Hepatocyte (in vitro differentiated cells): ENCODE results near the gene CMKLR1. TPM values are rescaled to one million over a fixed set of nuclear protein-coding genes. Genes with fewer than 3 reads are reported as not detected.

Experiments used
- DNase-seq: peaks from one replicate; pipeline ENCODE4 v3.0.0-alpha.2; 2016; ENCODE audit warnings: low spot score
- H2AFZ ChIP-seq: fragments of 200-600 bp; sonication (generic); 2 replicates; pipeline ENCODE4 v1.6.0; 2016; ENCODE audit warnings: antibody characterized with exemption, mild to moderate bottlenecking
- H3K27ac ChIP-seq: fragments of 200-600 bp; sonication (generic); 2 replicates; pipeline ENCODE4 v1.5.1; 2016; ENCODE audit warnings: mild to moderate bottlenecking
- H3K27me3 ChIP-seq: fragments of 200-600 bp; sonication (generic); 2 replicates; pipeline ENCODE4 v1.6.1; 2016
- H3K36me3 ChIP-seq: fragments of 200-600 bp; sonication (generic); replicated peaks from 2 replicates; pipeline ENCODE4 v1.5.1; 2016; ENCODE audit warnings: low read depth; ENCODE audit not compliant: insufficient read depth
- H3K4me1 ChIP-seq: fragments of 200-600 bp; sonication (generic); 2 replicates; pipeline ENCODE4 v1.5.1; 2016; ENCODE audit warnings: mild to moderate bottlenecking, moderate library complexity; ENCODE audit not compliant: insufficient read depth
- H3K4me2 ChIP-seq: fragments of 200-600 bp; sonication (generic); 2 replicates; pipeline ENCODE4 v1.6.0; 2016
- H3K4me3 ChIP-seq: fragments of 200-600 bp; sonication (generic); 2 replicates; pipeline ENCODE4 v1.5.1; 2016; ENCODE audit warnings: mild to moderate bottlenecking
- H3K79me2 ChIP-seq: fragments of 200-600 bp; sonication (generic); 2 replicates; pipeline ENCODE4 v1.6.0; 2017; ENCODE audit warnings: mild to moderate bottlenecking
- H3K9me2 ChIP-seq: fragments of 200-600 bp; sonication (generic); replicated peaks from 2 replicates; pipeline ENCODE4 v1.6.0; 2017; ENCODE audit warnings: mild to moderate bottlenecking; ENCODE audit not compliant: insufficient read depth
- H3K9me3 ChIP-seq: fragments of 200-600 bp; sonication (generic); 2 replicates; pipeline ENCODE4 v1.5.1; 2016; ENCODE audit warnings: low read depth, mild to moderate bottlenecking
- H4K20me1 ChIP-seq: fragments of 200-600 bp; sonication (generic); 2 replicates; pipeline ENCODE4 v1.6.0; 2016; ENCODE audit warnings: mild to moderate bottlenecking; ENCODE audit not compliant: insufficient read depth, poor library complexity, severe bottlenecking
- CTCF ChIP-seq: fragments of 200-600 bp; sonication (generic); IDR thresholded peaks from 2 replicates; pipeline ENCODE4 v1.5.1; 2016; ENCODE audit warnings: antibody characterized with exemption, mild to moderate bottlenecking; ENCODE audit not compliant: poor library complexity
- EZH2 ChIP-seq: fragments of 200-600 bp; sonication (generic); IDR thresholded peaks from 2 replicates; pipeline ENCODE4 v1.6.1; 2016; ENCODE audit warnings: antibody characterized with exemption, mild to moderate bottlenecking, borderline replicate concordance
- EZH2phosphoT487 ChIP-seq: fragments of 200-600 bp; sonication (generic); IDR thresholded peaks from one replicate; pipeline ENCODE4 v1.6.1; 2018; ENCODE audit warnings: antibody characterized with exemption, mild to moderate bottlenecking, low read depth, moderate library complexity; ENCODE audit not compliant: unreplicated experiment, severe bottlenecking
- WGBS: methylation state at CpG from one replicate; pipeline ENCODE4 v1.1.6; 2016; ENCODE audit warnings: low lambda C conversion rate; ENCODE audit errors: missing lambda C conversion rate; 5-methylcytosine and 5-hydroxymethylcytosine counted together
- polyA plus RNA-seq: library from polyadenylated mRNA; unstranded; fragments of >200 nt; fragmentation: Nextera tagmentation; extraction: Ambion mirVana; gene quantifications from 2 replicates; pipeline ENCODE4 v1.2.1, GENCODE V29; 2016
- total RNA-seq: library from RNA; depleted of rRNA; stranded (reverse); fragments of >200 nt; gene quantifications from 2 replicates; pipeline ENCODE4 v1.2.3, GENCODE V29; 2014

The CMKLR1 gene
- total and polyA plus RNA-seq, 2 experiments from 2014 or later = 2.2 to 3.1 TPM

- H3K9me3 ChIP-seq = no peaks in the 10 kb centered on the region
- H3K4me3 ChIP-seq = no peak overlapping the region
- DNase-seq = no peak
- TF ChIP-seq CTCF (no peak), EZH2phosphoT487 (no peak), EZH2 (no peak)
- no peaks in the 10 kb centered on the region for H3K79me2 ChIP-seq
- H3K4me2 ChIP-seq = no peak overlapping the region
- no peaks in the 10 kb centered on the region for H3K36me3 ChIP-seq
- no peaks in the 10 kb centered on the region for H3K4me1 ChIP-seq
- no peaks in the 10 kb centered on the region for H3K27me3 ChIP-seq
- no peak overlapping the region for H3K27ac ChIP-seq
- 76% methylated on average over 2 of the region's 2 CpGs for WGBS
- no peaks in the 10 kb centered on the region for H4K20me1 ChIP-seq
- no peak overlapping the region for H2AFZ ChIP-seq
- H3K9me2 ChIP-seq = no peaks in the 10 kb centered on the region
These were observed 68.3 kb downstream of the CMKLR1 start for GRCh38 chr12:108270849-108271143.

GRCh38 chr12:108270035-108270848 is 68.9 kb downstream of the CMKLR1 start:
- no peaks in the 10 kb centered on the region for H3K4me1 ChIP-seq
- H2AFZ ChIP-seq = no peak overlapping the region
- H3K79me2 ChIP-seq = no peaks in the 10 kb centered on the region
- TF ChIP-seq EZH2 (no peak), EZH2phosphoT487 (no peak), CTCF (no peak)
- no peaks in the 10 kb centered on the region for H4K20me1 ChIP-seq
- 53% methylated on average over 2 of the region's 2 CpGs for WGBS
- no peak overlapping the region for H3K27ac ChIP-seq
- H3K27me3 ChIP-seq = no peaks in the 10 kb centered on the region
- no peak for DNase-seq
- H3K36me3 ChIP-seq = no peaks in the 10 kb centered on the region
- no peak overlapping the region for H3K4me3 ChIP-seq
- H3K4me2 ChIP-seq = no peak overlapping the region
- H3K9me2 ChIP-seq = no peaks in the 10 kb centered on the region
- H3K9me3 ChIP-seq = no peaks in the 10 kb centered on the region

- H3K9me2 ChIP-seq = no peaks in the 10 kb centered on the region
- no peak for DNase-seq
- TF ChIP-seq EZH2phosphoT487 (no peak), EZH2 (no peak), CTCF (no peak)
- no peaks in the 10 kb centered on the region for H3K79me2 ChIP-seq
- no peaks in the 10 kb centered on the region for H4K20me1 ChIP-seq
- H3K4me3 ChIP-seq = no peak overlapping the region
- 89% methylated on average over 1 of the region's 1 CpG for WGBS
- no peaks in the 10 kb centered on the region for H3K4me1 ChIP-seq
- H3K4me2 ChIP-seq = no peak overlapping the region
- H3K9me3 ChIP-seq = no peaks in the 10 kb centered on the region
- H3K36me3 ChIP-seq = no peaks in the 10 kb centered on the region
- no peaks in the 10 kb centered on the region for H3K27me3 ChIP-seq
- no peak overlapping the region for H2AFZ ChIP-seq
- no peak overlapping the region for H3K27ac ChIP-seq
These were observed 69.9 kb downstream of the CMKLR1 start for GRCh38 chr12:108269224-108269623.
